ENCODE results near the gene TMCO1.
"Not testable (repeated sequence)": the region's sequence is repeated elsewhere in the genome, so short reads cannot be mapped to it uniquely, and the experiment has no call there.

The TMCO1 gene, protein sequence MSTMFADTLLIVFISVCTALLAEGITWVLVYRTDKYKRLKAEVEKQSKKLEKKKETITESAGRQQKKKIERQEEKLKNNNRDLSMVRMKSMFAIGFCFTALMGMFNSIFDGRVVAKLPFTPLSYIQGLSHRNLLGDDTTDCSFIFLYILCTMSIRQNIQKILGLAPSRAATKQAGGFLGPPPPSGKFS

GRCh38 chr1:165768513-165769394 lies at the start of gene TMCO1:
TMCO1 (minus strand) TSS chr1:165768868; CDS start chr1:165768751, 117 bp downstream.
- peak within 1 kb of the TSS; percentile 91 for H3K27ac ChIP-seq
- H3K9me3 ChIP-seq: no peaks in the 10 kb centered on the region
- no peaks in the 10 kb centered on the region for H3K27me3 ChIP-seq
- H3K4me1 ChIP-seq (ENCODE audit: control insufficient read depth in 1 of 2, insufficient read depth in 1 of 2, low read depth in 1 of 2, low read length in 1 of 2): peaks cover 17 to 24% of the 10 kb centered on the region in 2 experiments
- peak; percentile 23 for TF ChIP-seq CTCF (IDR thresholded peaks at IDR 0.05)
- peaks cover 28% of the 10 kb centered on the region for H3K36me3 ChIP-seq
- H3K4me3 ChIP-seq (ENCODE audit: low read depth in 1 of 2, low read length in 1 of 2): peak within 1 kb of the TSS; percentile 63 to 83

- Histone ChIP-seq H3K9me3 (no peaks in the 10 kb centered on the region), H3K27ac (no peak overlapping the region), H3K36me3 (no peaks in the 10 kb centered on the region), H3K4me1 (ENCODE audit: control insufficient read depth in 1 of 2, insufficient read depth in 1 of 2, low read depth in 1 of 2, low read length in 1 of 2) (no peaks in the 10 kb centered on the region), H3K4me3 (ENCODE audit: low read depth in 1 of 2, low read length in 1 of 2) (no peak overlapping the region), H3K27me3 (no peaks in the 10 kb centered on the region)
- no peak for TF ChIP-seq CTCF (IDR thresholded peaks at IDR 0.05)
Measured at GRCh38 chr1:165816826-165817497, 48.3 kb upstream of the TMCO1 start.

DNA sequence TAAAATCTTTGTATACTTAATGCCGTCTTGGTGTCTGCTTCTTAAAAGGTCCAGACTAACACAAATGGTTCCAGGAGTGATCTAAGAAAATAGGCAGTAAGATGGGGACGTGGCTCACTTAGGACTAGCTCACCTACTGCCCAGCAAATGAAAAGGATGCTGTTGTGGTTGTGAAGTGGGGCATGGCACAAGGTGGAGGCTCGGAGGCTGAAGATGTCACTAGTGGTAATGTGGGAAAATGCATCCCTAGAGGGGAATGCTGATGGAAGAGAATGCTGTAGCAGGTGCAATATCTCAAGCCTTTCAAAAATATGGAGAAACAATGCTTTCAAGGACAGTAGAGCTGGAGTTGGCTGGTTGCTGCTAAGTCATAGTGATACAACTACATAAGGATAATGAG lies 47.5 kb upstream of the TMCO1 start:
- no peak for TF ChIP-seq CTCF (IDR thresholded peaks at IDR 0.05)
- Histone ChIP-seq H3K36me3 (no peaks in the 10 kb centered on the region), H3K27me3 (no peaks in the 10 kb centered on the region), H3K9me3 (no peaks in the 10 kb centered on the region), H3K4me3 (ENCODE audit: low read depth in 1 of 2, low read length in 1 of 2) (no peak overlapping the region), H3K4me1 (ENCODE audit: control insufficient read depth in 1 of 2, insufficient read depth in 1 of 2, low read depth in 1 of 2, low read length in 1 of 2) (no peaks in the 10 kb centered on the region), H3K27ac (no peak overlapping the region)

- no peaks in the 10 kb centered on the region for H3K36me3 ChIP-seq
- no peak for TF ChIP-seq CTCF (IDR thresholded peaks at IDR 0.05)
- H3K9me3 ChIP-seq: no peaks in the 10 kb centered on the region
- no peaks in the 10 kb centered on the region for H3K4me1 ChIP-seq (ENCODE audit: control insufficient read depth in 1 of 2, insufficient read depth in 1 of 2, low read depth in 1 of 2, low read length in 1 of 2)
- no peak overlapping the region for H3K27ac ChIP-seq
- H3K4me3 ChIP-seq (ENCODE audit: low read depth in 1 of 2, low read length in 1 of 2): no peak overlapping the region
- no peaks in the 10 kb centered on the region for H3K27me3 ChIP-seq
Measured at GRCh38 chr1:165815725-165816124, 47.1 kb upstream of the TMCO1 start.

- H3K27me3 ChIP-seq: no peaks in the 10 kb centered on the region
- no peaks in the 10 kb centered on the region for H3K9me3 ChIP-seq
- no peak overlapping the region for H3K27ac ChIP-seq
- no peaks in the 10 kb centered on the region for H3K36me3 ChIP-seq
- no peak for TF ChIP-seq CTCF (IDR thresholded peaks at IDR 0.05)
- H3K4me1 ChIP-seq (ENCODE audit: control insufficient read depth in 1 of 2, insufficient read depth in 1 of 2, low read depth in 1 of 2, low read length in 1 of 2): no peaks in the 10 kb centered on the region
- no peak overlapping the region for H3K4me3 ChIP-seq (ENCODE audit: low read depth in 1 of 2, low read length in 1 of 2)
Measured at GRCh38 chr1:165807613-165808012, 38.9 kb upstream of the TMCO1 start.

DNA sequence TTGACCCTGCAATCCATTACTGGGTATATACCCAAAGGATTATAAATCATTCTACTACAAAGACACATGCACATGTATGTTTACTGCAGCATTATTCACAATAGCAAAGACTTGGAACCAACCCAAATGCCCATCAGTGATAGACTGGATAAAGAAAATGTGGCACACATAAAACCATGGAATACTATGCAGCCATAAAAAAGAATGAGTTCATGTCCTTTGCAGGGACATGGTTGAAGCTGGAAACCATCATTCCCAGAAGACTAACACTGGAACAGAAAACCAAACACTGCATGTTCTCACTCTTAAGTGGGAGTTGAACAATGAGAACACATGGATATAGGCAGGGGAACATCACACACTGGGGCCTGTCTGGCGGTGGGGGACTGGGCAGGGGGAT lies 35.8 kb upstream of the TMCO1 start:
- H3K36me3 ChIP-seq; H3K4me3 ChIP-seq (ENCODE audit: low read depth in 1 of 2, low read length in 1 of 2); H3K9me3 ChIP-seq; H3K4me1 ChIP-seq (ENCODE audit: control insufficient read depth in 1 of 2, insufficient read depth in 1 of 2, low read depth in 1 of 2, low read length in 1 of 2); H3K27me3 ChIP-seq; H3K27ac ChIP-seq: not testable (repeated sequence)

All from neutrophil (primary cell).